Lower leg skin (tissue), 4 donors: ENCODE data around the gene STK38. TPM values are rescaled to one million over a fixed set of nuclear protein-coding genes. Genes with fewer than 3 reads are reported as not detected.

Experiments
- DNase-seq, 2 donors: peaks; one replicate each; pipeline ENCODE4 v3.0.0-alpha.2; 2019; ENCODE audit warnings: low spot score in 2 of 2
- H3K4me3 ChIP-seq: fragments of 200-600 bp; sonication (generic); 2 replicates; pipeline ENCODE4 v1.5.1; 2017; ENCODE audit warnings: mild to moderate bottlenecking, low read depth; ENCODE audit not compliant: poor library complexity, severe bottlenecking
- CTCF ChIP-seq, 3 donors: fragments of 450-650 bp; IDR thresholded peaks; one replicate each; pipeline ENCODE4 v1.5.1; 2016; ENCODE audit warnings: antibody characterized with exemption in 3 of 3, mild to moderate bottlenecking in 3 of 3, moderate library complexity in 2 of 3
- POLR2A ChIP-seq, 2 donors: fragments of 450-650 bp; IDR thresholded peaks; one replicate each; pipeline ENCODE4 v1.6.1; 2016 to 2017; ENCODE audit warnings: antibody characterized with exemption in 2 of 2, mild to moderate bottlenecking in 1 of 2, moderate library complexity in 1 of 2
- WGBS, 2 donors: methylation state at CpG; one replicate each; pipeline ENCODE4 v1.1.5; 2018; 5-methylcytosine and 5-hydroxymethylcytosine counted together
- intact Hi-C: fragments of 100-400 bp; cut with DNase I; formaldehyde crosslinking; loops from one replicate; pipeline ENCODE4 v1.15.0; 2023; ENCODE audit warnings: low total_unique reads
- total RNA-seq, 4 donors: library from RNA; depleted of rRNA; stranded (reverse); fragments of >200 nt; gene quantifications; one replicate each; pipeline ENCODE4 v1.1.0, GENCODE V29; 2016

STK38 gene
- total RNA-seq, 4 donors from 2014 or later, result 27.1 to 37.4 (median 30.6) TPM

- intact Hi-C loops, result no loop called here
- WGBS, 2 donors, result 45 to 50% methylated on average over 1 of the region's 1 CpG
- DNase-seq, result no peak
Observed at GRCh38 chr6:36479256-36479655, 68.0 kb downstream of the STK38 start.

GRCh38 chr6:36478051-36478526 is 69.2 kb downstream of the STK38 start:
- 97 to 100% methylated on average over 2 of the region's 2 CpGs for WGBS, 2 donors
- intact Hi-C loops, result no loop called here
- TF ChIP-seq POLR2A (IDR thresholded peaks at IDR 0.05), result no peak
- no peak for TF ChIP-seq CTCF (IDR thresholded peaks at IDR 0.05)
- no peak overlapping the region for H3K4me3 ChIP-seq
- no peak for DNase-seq

More at GRCh38 chr6:36479256-36479655, 68.0 kb downstream of the STK38 start:
- no peak for TF ChIP-seq CTCF (IDR thresholded peaks at IDR 0.05)
- TF ChIP-seq POLR2A (IDR thresholded peaks at IDR 0.05), result no peak
- H3K4me3 ChIP-seq, result no peak overlapping the region

DNA sequence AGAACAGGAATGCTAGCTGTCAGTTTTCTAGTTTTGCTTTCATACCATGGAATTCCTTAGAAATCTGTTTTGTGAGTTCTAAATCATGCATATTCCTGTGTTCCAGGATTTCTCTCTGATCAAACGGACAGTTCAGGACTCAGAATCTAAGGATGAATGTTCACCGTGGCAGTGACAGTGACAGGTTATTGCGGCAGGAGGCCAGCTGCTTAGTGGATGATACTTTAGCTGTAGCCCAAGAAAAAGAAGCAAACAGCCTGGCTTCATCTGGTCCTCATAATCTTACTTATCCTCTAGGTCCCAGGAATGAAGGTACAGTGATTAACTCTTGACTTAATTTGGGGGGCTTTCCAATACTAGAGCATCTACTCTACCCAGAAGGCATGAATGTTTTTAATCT is 77.3 kb downstream of the STK38 start:
- intact Hi-C loops, result no loop called here
- TF ChIP-seq CTCF (IDR thresholded peaks at IDR 0.05), result no peak
- no peak for TF ChIP-seq POLR2A (IDR thresholded peaks at IDR 0.05)
- 87 to 92% methylated on average over 3 of the region's 3 CpGs for WGBS, 2 donors
- no peak overlapping the region for H3K4me3 ChIP-seq
- DNase-seq, result no peak

GRCh38 chr6:36469148-36469661 is 78.1 kb downstream of the STK38 start:
- TF ChIP-seq POLR2A (IDR thresholded peaks at IDR 0.05) (no peak), CTCF (IDR thresholded peaks at IDR 0.05) (no peak)
- DNase-seq, result no peak
- WGBS, 2 donors, result 80 to 84% methylated on average over 6 of the region's 6 CpGs
- intact Hi-C loops, result no loop called here
- H3K4me3 ChIP-seq, result no peak overlapping the region

DNA sequence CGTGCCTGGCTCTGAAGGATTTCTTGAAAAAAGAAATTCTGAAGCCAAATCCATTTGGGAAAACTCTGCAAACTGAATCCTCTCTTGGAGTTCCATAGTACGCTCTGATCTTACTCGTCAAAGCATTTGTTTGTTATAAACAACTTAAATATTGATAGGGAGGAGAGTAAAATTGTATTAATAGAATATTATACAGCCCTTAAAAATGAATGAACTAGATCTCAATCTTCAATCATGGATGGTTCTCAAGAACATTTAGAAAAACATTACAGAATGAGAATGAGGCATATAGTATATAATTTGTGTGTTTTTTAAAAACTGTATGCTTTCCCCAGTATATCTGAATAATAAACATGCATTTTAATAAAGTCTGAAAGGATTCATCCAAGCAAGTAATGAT is 79.7 kb downstream of the STK38 start:
- intact Hi-C loops, result no loop called here
- WGBS, 2 donors, result 98 to 100% methylated on average over 3 of the region's 3 CpGs
- TF ChIP-seq CTCF (IDR thresholded peaks at IDR 0.05), result no peak
- no peak for TF ChIP-seq POLR2A (IDR thresholded peaks at IDR 0.05)
- DNase-seq, result no peak
- H3K4me3 ChIP-seq, result no peak overlapping the region

DNA sequence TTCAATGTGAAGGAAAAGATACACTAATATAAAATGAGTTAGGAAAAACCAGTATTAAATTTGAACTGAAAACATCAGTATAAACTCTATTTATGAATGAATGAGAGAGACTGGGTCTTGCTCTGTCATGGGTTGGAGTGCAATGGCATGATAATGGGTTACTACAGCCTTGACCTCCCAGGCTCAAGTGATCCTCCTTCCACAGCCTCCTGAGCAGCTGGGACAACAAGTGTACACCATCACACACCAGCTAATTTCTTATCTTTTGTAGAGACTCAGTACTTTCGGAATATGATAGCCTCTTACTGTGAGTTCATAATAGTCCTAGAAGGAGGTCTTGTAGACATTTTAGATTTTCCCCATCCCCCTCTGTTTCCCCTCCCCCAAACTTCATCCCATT is 83.0 kb downstream of the STK38 start:
- H3K4me3 ChIP-seq, result no peak overlapping the region
- no peak for DNase-seq
- 93 to 98% methylated on average over 1 of the region's 1 CpG for WGBS, 2 donors
- no peak for TF ChIP-seq POLR2A (IDR thresholded peaks at IDR 0.05)
- no peak for TF ChIP-seq CTCF (IDR thresholded peaks at IDR 0.05)
- intact Hi-C loops, result no loop called here
